Activated naive CD4-positive, alpha-beta T cell treated with anti-CD3 and anti-CD28 coated beads for 36 hours (primary cell): ENCODE measurements around the gene ST7L. TPM values are rescaled to one million over a fixed set of nuclear protein-coding genes. Genes with fewer than 3 reads are reported as not detected.

Experiments
- CTCF ChIA-PET: fragments of 350-600 bp; sonication (Branson Sonifier 250); formaldehyde crosslinking; loops from one replicate; lab custom pipeline; 2021; ENCODE audit warnings: antibody characterized with exemption; lab: Charles Lee
- DNase-seq: peaks from one replicate; pipeline ENCODE4 v3.0.0-alpha.2; 2020
- H3K27ac Mint-ChIP-seq: one replicate; pipeline ENCODE4 v1.8.0; 2021; ENCODE audit warnings: mild to moderate bottlenecking, mixed read lengths
- H3K27me3 Mint-ChIP-seq: one replicate; pipeline ENCODE4 v1.8.0; 2021; ENCODE audit warnings: low read depth, mixed read lengths
- H3K36me3 Mint-ChIP-seq: one replicate; pipeline ENCODE4 v1.8.0; 2021; ENCODE audit warnings: low read depth, mixed read lengths
- H3K4me1 Mint-ChIP-seq: one replicate; pipeline ENCODE4 v1.8.0; 2021; ENCODE audit warnings: low read depth, mixed read lengths
- H3K4me3 Mint-ChIP-seq: one replicate; pipeline ENCODE4 v1.8.0; 2021; ENCODE audit warnings: mild to moderate bottlenecking, moderate library complexity, mixed read lengths
- H3K9me3 Mint-ChIP-seq: one replicate; pipeline ENCODE4 v1.8.0; 2021; ENCODE audit warnings: mixed read lengths
- intact Hi-C: fragments of 100-400 bp; cut with micrococcal nuclease; formaldehyde crosslinking; loops from one replicate; pipeline ENCODE4 v1.15.1; 2023
- total RNA-seq, 2 experiments: library from RNA; stranded (reverse); gene quantifications; one replicate each; pipeline ENCODE4 v1.2.3, GENCODE V29; 2021

Gene ST7L
- total RNA-seq, 2 experiments from 2014 or later: 12.1 to 16.4 TPM

GRCh38 chr1:112509660-112510178, 109.2 kb downstream of the ST7L start:
- DNase-seq: no peak
- intact Hi-C loops: loop anchor here (2.0 to 10.0 kb wide), 5 partner anchors 109 to 293 kb away; partner anchors contain the start of genes CAPZA1, MOV10 and ST7L
- Mint-ChIP-seq H3K4me3 (peak overlapping the region; percentile 50), H3K9me3 (no peaks in the 10 kb centered on the region), H3K27ac (no peak overlapping the region), H3K36me3 (no peaks in the 10 kb centered on the region), H3K4me1 (no peaks in the 10 kb centered on the region), H3K27me3 (peaks cover 15% of the 10 kb centered on the region)
- CTCF ChIA-PET: interaction anchor here (0.6 kb wide), 2 partner anchors 116 to 205 kb away, joined by 5 to 6 read pairs; no protein-coding TSS in a partner anchor

DNA sequence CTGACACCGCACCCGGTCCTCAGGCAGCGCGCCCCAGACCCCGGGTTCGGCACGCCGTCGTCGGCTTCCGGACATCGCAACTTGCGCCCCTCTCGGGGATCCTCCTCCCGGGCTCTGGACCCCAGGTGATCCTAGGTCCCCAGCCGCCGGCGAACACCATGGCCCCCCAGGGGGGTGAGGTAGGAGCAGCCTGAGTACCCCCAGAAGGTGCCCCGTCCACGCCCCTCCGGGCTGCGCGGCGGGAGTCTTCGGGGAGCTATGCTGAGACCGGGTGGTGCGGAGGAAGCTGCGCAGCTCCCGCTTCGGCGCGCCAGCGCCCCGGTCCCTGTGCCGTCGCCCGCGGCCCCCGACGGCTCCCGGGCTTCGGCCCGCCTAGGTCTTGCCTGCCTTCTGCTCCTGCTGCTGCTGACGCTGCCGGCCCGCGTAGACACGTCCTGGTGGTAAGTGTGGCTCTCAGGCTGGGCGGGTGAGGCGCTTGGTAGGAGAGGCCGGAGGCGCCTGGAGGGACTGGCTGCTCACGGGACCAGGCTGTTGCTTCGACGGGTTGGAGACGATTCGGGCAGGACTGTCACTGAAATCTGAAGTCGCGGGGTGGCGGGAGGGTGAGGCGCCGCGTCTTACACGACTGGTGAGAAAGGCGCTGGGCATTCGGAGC, 109.8 kb downstream of the ST7L start:
- Mint-ChIP-seq H3K4me3 (peak overlapping the region; percentile 50), H3K4me1 (no peaks in the 10 kb centered on the region), H3K27ac (no peak overlapping the region), H3K27me3 (peaks cover 21% of the 10 kb centered on the region), H3K36me3 (no peaks in the 10 kb centered on the region), H3K9me3 (no peaks in the 10 kb centered on the region)
- CTCF ChIA-PET: no interaction called here
- intact Hi-C loops: loop anchor here (2.0 to 10.0 kb wide), 5 partner anchors 110 to 293 kb away; partner anchors contain the start of genes CAPZA1, MOV10 and ST7L
- DNase-seq: peak; percentile 11

DNA sequence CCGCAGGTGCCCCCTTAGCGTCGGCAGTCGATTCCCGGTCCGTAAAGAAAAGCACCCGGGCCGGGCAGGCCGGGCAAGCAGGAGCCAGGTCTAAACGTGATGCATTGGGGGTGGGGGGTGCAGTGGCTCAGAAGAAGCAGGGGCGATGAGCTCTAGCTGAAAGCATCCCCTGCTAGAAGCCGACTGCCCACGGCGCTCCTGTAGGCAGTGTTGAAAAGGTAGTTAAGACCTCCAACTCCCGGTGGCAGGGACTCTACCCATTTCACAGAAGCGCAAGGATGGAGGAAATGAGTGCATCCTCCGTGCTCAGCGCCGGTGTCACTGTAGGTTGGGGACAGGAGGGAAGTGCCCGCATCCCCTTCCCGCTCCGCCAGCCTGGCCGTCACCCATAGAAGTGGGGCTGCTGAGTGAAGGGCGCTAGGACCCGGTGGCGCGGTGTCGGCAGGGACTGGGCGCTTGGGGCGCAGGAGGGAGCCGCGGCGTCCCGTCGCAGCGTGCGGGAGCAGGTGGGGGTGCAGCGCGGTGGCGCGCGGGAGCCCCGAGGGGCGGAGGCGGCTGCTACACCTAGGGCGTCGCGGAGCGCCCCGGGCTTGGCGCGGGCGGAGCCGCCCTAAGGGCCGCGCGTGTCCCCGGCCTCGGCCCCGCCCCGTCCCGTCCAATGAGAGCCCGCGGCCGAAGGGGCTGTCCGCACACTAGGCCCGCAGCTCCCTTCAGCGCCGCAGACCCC, 110.5 kb downstream of the ST7L start, which contains the start of gene WNT2B:
Gene WNT2B, plus strand, starts transcription at position 688 of the 727 bp plus-strand sequence. CDS start 298 bp downstream, outside the sequence.
- Mint-ChIP-seq H3K27ac (no peak within 1 kb of the TSS), H3K9me3 (no peaks in the 10 kb centered on the region), H3K4me3 (peak within 1 kb of the TSS; percentile 73), H3K27me3 (peaks cover 25% of the 10 kb centered on the region), H3K36me3 (no peaks in the 10 kb centered on the region), H3K4me1 (no peaks in the 10 kb centered on the region)
- intact Hi-C loops: loop anchor here (2.0 to 10.0 kb wide), 5 partner anchors 110 to 294 kb away; partner anchors contain the start of genes CAPZA1, MOV10 and ST7L
- CTCF ChIA-PET: interaction anchor here (1.2 to 1.4 kb wide), 2 partner anchors 118 to 200 kb away, joined by 4 to 5 read pairs; no protein-coding TSS in a partner anchor
- DNase-seq: peak; percentile 77

- intact Hi-C loops: loop anchor here (2.0 to 10.0 kb wide), 5 partner anchors 111 to 294 kb away; partner anchors contain the start of genes CAPZA1, MOV10 and ST7L
- H3K9me3 Mint-ChIP-seq: no peaks in the 10 kb centered on the region
- peaks cover 31% of the 10 kb centered on the region for H3K27me3 Mint-ChIP-seq
- CTCF ChIA-PET: interaction anchor here (1.2 to 1.4 kb wide), 2 partner anchors 117 to 200 kb away, joined by 4 to 5 read pairs; no protein-coding TSS in a partner anchor
- no peak overlapping the region for H3K27ac Mint-ChIP-seq
- DNase-seq: peak; percentile 44
- H3K4me1 Mint-ChIP-seq: no peaks in the 10 kb centered on the region
- H3K4me3 Mint-ChIP-seq: peak overlapping the region; percentile 73
- no peaks in the 10 kb centered on the region for H3K36me3 Mint-ChIP-seq
These were observed 111.0 kb downstream of the ST7L start for GRCh38 chr1:112507921-112508277.

GRCh38 chr1:112507336-112507735, 111.6 kb downstream of the ST7L start:
- Mint-ChIP-seq H3K9me3 (no peaks in the 10 kb centered on the region), H3K27me3 (peaks cover 36% of the 10 kb centered on the region), H3K36me3 (no peaks in the 10 kb centered on the region), H3K27ac (no peak overlapping the region), H3K4me1 (no peaks in the 10 kb centered on the region), H3K4me3 (peak overlapping the region; percentile 73)
- no peak for DNase-seq
- CTCF ChIA-PET: interaction anchor here (1.2 to 1.4 kb wide), 2 partner anchors 116 to 201 kb away, joined by 4 to 5 read pairs; no protein-coding TSS in a partner anchor
- intact Hi-C loops: loop anchor here (5.0 to 10.0 kb wide), 2 partner anchors 167 to 295 kb away; partner anchors contain the start of gene MOV10

DNA sequence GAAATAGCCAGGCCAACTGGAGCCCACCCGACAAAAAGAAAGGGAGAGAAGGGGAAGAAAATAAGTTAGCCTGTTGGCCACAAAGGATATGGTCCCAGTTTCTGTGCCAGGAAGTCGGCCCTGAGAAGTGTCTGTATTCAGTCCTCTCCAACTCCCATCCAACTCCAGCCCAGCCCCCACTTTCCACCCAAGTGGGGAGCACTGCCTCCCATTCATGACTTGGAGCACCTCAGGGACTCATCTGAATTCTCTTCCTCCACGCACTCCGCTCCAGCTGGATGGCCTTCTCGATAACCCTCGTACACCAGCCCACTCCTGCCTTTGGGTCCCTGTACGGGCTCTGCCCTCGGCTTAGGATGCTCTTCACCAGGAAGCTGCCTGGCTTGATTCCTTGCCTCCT, 112.2 kb downstream of the ST7L start:
- peaks cover 39% of the 10 kb centered on the region for H3K27me3 Mint-ChIP-seq
- H3K27ac Mint-ChIP-seq: no peak overlapping the region
- H3K4me1 Mint-ChIP-seq: peaks cover under 1% of the 10 kb centered on the region
- no peaks in the 10 kb centered on the region for H3K9me3 Mint-ChIP-seq
- intact Hi-C loops: loop anchor here (5.0 to 10.0 kb wide), 2 partner anchors 168 to 296 kb away; partner anchors contain the start of gene MOV10
- CTCF ChIA-PET: no interaction called here
- no peak overlapping the region for H3K4me3 Mint-ChIP-seq
- H3K36me3 Mint-ChIP-seq: no peaks in the 10 kb centered on the region
- DNase-seq: no peak

- DNase-seq: no peak
- H3K27me3 Mint-ChIP-seq: peaks cover 44% of the 10 kb centered on the region
- no peaks in the 10 kb centered on the region for H3K9me3 Mint-ChIP-seq
- intact Hi-C loops: loop anchor here (5.0 to 10.0 kb wide), 2 partner anchors 168 to 296 kb away; partner anchors contain the start of gene MOV10
- H3K27ac Mint-ChIP-seq: no peak overlapping the region
- CTCF ChIA-PET: no interaction called here
- no peaks in the 10 kb centered on the region for H3K36me3 Mint-ChIP-seq
- H3K4me1 Mint-ChIP-seq: peaks cover 3% of the 10 kb centered on the region
- no peak overlapping the region for H3K4me3 Mint-ChIP-seq
These were observed 112.6 kb downstream of the ST7L start for GRCh38 chr1:112506306-112506705.

- Mint-ChIP-seq H3K36me3 (no peaks in the 10 kb centered on the region), H3K4me1 (peaks cover 3% of the 10 kb centered on the region), H3K27ac (no peak overlapping the region), H3K27me3 (peaks cover 48% of the 10 kb centered on the region), H3K4me3 (no peak overlapping the region), H3K9me3 (no peaks in the 10 kb centered on the region)
- CTCF ChIA-PET: interaction anchor here (0.6 kb wide), 1 partner anchor 168 kb away, joined by 3 read pairs; no protein-coding TSS in a partner anchor
- no peak for DNase-seq
- intact Hi-C loops: loop anchor here (5.0 to 10.0 kb wide), 2 partner anchors 169 to 296 kb away; partner anchors contain the start of gene MOV10
These were observed 113.1 kb downstream of the ST7L start for GRCh38 chr1:112505878-112506277.

GRCh38 chr1:112505400-112505785, 113.5 kb downstream of the ST7L start:
- no peaks in the 10 kb centered on the region for H3K9me3 Mint-ChIP-seq

DNA sequence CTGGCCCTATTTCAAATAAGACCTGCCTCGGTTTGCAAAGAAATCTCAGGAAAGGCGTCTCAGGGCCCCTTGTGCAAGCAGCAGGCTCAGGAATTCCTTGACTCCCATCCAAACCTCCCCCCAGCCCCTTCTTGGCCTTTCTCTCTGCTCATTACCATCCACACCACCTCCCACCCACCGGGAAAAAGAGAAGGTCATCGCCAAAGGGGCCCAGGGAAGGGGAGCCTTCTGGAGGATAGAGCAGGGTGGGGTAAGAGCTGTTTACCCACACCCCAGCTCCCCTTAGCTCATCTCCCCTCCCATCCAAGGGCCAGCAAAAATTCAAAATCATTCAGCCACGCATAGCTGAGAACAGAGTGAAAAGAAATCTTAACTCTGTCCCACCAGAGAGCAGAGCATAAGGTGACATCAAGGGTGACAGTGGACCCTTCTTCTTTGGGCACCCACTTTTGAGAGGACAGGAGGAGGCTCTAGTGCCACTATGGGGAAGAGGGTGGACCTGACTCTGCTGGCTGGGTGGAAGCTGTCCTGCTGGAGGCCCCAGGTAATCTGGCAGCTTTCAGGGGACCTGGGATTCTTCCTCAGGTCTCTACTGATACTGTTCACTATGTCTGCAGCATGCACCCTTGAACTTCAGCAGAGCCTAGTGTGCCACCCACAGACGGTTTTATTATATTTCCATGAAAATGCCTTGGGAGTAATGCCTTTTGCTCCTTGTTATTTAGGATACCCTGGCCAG, 114.1 kb downstream of the ST7L start:
- H3K4me3 Mint-ChIP-seq: no peak overlapping the region
- CTCF ChIA-PET: interaction anchor here (0.8 to 1.1 kb wide), 3 partner anchors 37 to 199 kb away, joined by 3 to 5 read pairs (median 3); no protein-coding TSS in a partner anchor
- DNase-seq: no peak

More at GRCh38 chr1:112505400-112505785, 113.5 kb downstream of the ST7L start:
- H3K4me1 Mint-ChIP-seq: peaks cover 3% of the 10 kb centered on the region
- no peak for DNase-seq
- H3K27me3 Mint-ChIP-seq: peaks cover 48% of the 10 kb centered on the region
- CTCF ChIA-PET: interaction anchor here (0.6 kb wide), 1 partner anchor 168 kb away, joined by 3 read pairs; no protein-coding TSS in a partner anchor
- H3K27ac Mint-ChIP-seq: no peak overlapping the region
- H3K4me3 Mint-ChIP-seq: no peak overlapping the region
- H3K36me3 Mint-ChIP-seq: no peaks in the 10 kb centered on the region
- intact Hi-C loops: loop anchor here (5.0 to 10.0 kb wide), 2 partner anchors 169 to 297 kb away; partner anchors contain the start of gene MOV10

More for the DNA sequence above, 114.1 kb downstream of the ST7L start:
- H3K27me3 Mint-ChIP-seq: peaks cover 48% of the 10 kb centered on the region
- H3K27ac Mint-ChIP-seq: no peak overlapping the region
- intact Hi-C loops: loop anchor here (5.0 to 10.0 kb wide), 2 partner anchors 170 to 297 kb away; partner anchors contain the start of gene MOV10
- no peaks in the 10 kb centered on the region for H3K36me3 Mint-ChIP-seq
- H3K4me1 Mint-ChIP-seq: peaks cover 3% of the 10 kb centered on the region
- H3K9me3 Mint-ChIP-seq: no peaks in the 10 kb centered on the region
